ENCODE data around the gene DYNLT2.

DYNLT2 gene

DNA sequence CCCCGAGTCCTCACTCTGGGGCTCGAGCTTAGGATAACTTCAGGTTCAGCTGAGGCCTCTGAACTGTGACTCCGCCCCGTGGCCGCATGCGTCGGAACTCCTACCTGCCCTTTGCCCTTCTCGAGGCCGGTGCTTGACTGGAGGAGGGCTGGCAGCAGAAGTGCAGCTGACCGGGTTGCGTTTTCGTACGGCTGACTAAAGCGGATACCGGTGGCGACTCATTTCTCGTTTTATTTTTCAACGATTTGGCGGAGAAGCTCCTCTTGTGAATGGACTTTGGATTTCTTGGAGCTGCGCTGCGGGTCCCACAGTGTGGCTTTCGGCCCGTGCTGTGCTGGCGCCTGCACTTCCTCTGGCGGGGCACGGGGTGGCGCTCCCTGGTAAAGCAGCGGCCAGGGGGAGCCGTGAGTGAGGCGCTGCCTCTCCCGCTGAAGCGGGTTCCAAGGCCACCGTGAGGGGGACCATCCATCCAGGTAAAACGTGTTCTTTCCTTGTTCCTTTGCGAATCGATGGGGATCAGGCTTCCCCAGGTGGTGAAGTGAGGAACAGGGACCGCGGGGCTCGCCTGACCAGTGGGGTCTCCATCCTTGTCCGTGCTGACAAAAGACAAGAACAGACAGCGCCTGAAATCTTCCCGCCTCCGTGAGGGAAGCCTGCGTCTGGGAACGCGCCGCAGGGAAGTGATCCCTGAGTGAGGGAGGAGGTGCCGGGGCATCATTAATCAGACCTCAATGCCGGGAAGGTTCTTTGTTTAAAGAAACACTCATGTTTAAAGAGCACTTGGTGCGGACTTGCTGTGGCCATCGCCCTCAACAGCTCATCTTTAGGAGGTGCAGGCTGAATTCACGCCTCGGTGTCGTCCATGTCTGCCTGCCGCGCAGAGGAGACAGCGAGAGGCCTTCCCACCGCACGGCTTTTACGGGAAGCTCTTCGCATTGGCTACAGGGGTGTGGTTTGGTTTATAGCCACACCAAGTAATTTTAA lies 38.9 kb upstream of the DYNLT2 start:
- Histone ChIP-seq H3K4me1 (ENCODE audit: insufficient read depth, low read length) (no peaks in the 10 kb centered on the region; the same call in 1 of the 2 replicates), H3K4me3 (ENCODE audit: low read length) (peak overlapping the region; percentile 63), H3K27ac (ENCODE audit: low read length) (no peak overlapping the region)

DNA sequence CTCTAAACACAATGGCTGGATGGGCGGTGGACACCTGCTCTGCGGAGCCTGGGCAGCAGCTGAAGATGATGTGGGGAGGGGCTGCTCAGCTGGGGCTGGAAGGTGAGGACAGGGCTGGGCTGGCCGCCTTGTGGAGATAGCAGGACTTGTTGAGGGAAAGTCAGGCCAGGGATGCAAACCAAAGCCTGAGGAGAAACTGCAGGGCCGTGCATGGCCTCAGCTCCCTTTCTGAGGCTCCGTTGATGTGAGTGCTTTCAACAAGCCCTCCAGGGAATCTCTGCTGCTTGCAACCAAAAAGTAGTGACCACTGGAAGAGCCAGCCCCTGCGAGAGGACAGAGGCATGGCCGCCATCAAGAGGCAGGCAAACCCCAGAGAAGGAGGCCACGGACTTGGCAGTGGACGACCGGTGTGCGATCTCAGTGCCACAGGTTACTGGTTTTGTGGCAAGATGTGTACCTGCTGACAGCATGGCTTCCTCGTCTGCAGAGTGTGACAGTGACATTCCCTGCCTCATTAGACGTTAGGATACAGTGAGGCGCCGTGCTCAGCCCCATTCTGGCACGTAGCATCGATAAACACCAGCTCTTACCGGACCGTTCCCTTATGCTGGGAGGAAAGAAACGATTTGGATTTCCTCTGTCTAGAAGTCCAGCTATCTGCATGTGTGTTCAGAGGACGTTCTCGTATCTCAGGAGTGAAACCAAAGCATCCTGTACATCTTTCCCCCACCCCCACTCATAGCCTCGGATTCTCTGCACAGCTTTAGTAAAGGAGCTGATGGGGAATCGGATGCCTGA lies 38.0 kb upstream of the DYNLT2 start:
- Histone ChIP-seq H3K9ac (ENCODE audit: low read depth, low read length) (no peak overlapping the region; the same call in 1 of the 2 replicates), H3K36me3 (ENCODE audit: insufficient read depth, low read depth, low read length) (no peaks in the 10 kb centered on the region), H3K9me3 (ENCODE audit: insufficient read depth, low read depth, low read length) (no peaks in the 10 kb centered on the region), H3K27ac (ENCODE audit: low read length) (no peak overlapping the region), H3K4me1 (ENCODE audit: insufficient read depth, low read length) (no peaks in the 10 kb centered on the region; the same call in 1 of the 2 replicates), H3K4me3 (ENCODE audit: low read length) (peak overlapping the region; percentile 63; the same call in 1 of the 2 replicates), H3K27me3 (ENCODE audit: insufficient read depth, low read length) (peaks cover 19% of the 10 kb centered on the region)

More for the DNA sequence above, 38.9 kb upstream of the DYNLT2 start:
- peaks cover 19% of the 10 kb centered on the region for H3K27me3 ChIP-seq (ENCODE audit: insufficient read depth, low read length)
- no peaks in the 10 kb centered on the region for H3K9me3 ChIP-seq (ENCODE audit: insufficient read depth, low read depth, low read length)
- H3K36me3 ChIP-seq (ENCODE audit: insufficient read depth, low read depth, low read length), result no peaks in the 10 kb centered on the region
- H3K9ac ChIP-seq (ENCODE audit: low read depth, low read length), result peak overlapping the region; percentile 78; the same call in 1 of the 2 replicates

DNA sequence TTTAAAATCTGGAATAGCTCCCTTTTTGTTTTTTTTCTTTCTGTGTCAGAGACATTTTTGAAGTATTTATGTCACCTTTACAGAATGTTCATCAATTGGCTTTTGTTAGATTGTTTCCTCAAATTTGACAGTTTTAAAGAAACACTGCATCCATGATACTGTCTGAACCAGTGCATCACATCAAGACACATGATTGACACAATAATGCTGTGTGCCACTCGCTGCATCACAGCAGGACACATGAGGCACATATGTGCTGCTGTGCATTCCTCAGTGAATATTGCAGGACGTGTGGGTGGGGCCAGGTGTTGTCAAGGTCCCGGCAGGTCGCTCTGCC lies 37.4 kb upstream of the DYNLT2 start:
- H3K9ac ChIP-seq (ENCODE audit: low read depth, low read length), result no peak overlapping the region
- H3K27ac ChIP-seq (ENCODE audit: low read length), result no peak overlapping the region
- peaks cover 19% of the 10 kb centered on the region for H3K27me3 ChIP-seq (ENCODE audit: insufficient read depth, low read length)
- no peak overlapping the region for H3K4me3 ChIP-seq (ENCODE audit: low read length)
- no peaks in the 10 kb centered on the region for H3K36me3 ChIP-seq (ENCODE audit: insufficient read depth, low read depth, low read length)
- H3K4me1 ChIP-seq (ENCODE audit: insufficient read depth, low read length), result no peaks in the 10 kb centered on the region; the same call in 1 of the 2 replicates
- no peaks in the 10 kb centered on the region for H3K9me3 ChIP-seq (ENCODE audit: insufficient read depth, low read depth, low read length)

DNA sequence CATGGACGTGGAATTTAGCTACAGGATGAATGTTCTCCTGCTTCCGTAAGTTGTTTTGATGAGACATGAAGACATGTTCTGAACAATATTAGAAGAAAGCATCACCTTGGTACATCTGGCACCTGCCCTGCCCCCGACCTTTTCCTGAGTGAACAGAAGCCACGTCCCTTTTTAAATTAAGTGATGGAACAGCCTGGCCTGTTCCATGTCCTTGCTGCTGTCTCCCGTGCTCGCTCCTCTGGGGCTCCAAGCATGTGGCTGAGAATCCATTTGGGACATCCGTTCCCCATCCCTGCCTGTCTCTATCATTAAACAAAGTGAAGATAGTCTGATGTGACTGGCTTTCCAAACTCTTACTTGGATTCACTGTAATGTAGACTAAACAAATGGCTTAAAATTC lies 36.4 kb upstream of the DYNLT2 start:
- Histone ChIP-seq H3K9ac (ENCODE audit: low read depth, low read length) (no peak overlapping the region), H3K4me1 (ENCODE audit: insufficient read depth, low read length) (no peaks in the 10 kb centered on the region; the same call in 1 of the 2 replicates), H3K9me3 (ENCODE audit: insufficient read depth, low read depth, low read length) (no peaks in the 10 kb centered on the region), H3K36me3 (ENCODE audit: insufficient read depth, low read depth, low read length) (no peaks in the 10 kb centered on the region), H3K27ac (ENCODE audit: low read length) (no peak overlapping the region), H3K27me3 (ENCODE audit: insufficient read depth, low read length) (peaks cover 19% of the 10 kb centered on the region), H3K4me3 (ENCODE audit: low read length) (no peak overlapping the region)

DNA sequence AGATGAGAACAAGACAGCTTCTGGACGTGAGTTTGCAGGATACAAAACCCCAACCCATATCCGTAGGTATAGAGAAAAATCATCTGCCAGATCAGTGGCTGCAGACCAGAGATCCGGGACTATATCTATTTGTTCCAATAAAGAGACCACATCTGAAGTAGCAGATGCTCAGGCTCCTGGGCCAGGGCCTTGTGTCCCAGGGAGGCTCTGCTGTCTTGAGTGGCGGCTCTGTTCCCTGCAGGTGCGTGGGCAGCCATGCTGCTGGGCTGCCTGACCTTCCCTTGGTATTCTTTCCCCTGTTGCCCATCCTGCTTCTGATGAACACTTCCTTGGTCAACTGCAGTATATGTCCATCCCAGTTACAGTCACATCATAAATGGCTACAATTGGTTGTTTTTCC lies 35.0 kb upstream of the DYNLT2 start:
- no peak overlapping the region for H3K9ac ChIP-seq (ENCODE audit: low read depth, low read length)
- no peaks in the 10 kb centered on the region; the same call in 1 of the 2 replicates for H3K4me1 ChIP-seq (ENCODE audit: insufficient read depth, low read length)
- H3K4me3 ChIP-seq (ENCODE audit: low read length), result no peak overlapping the region
- H3K36me3 ChIP-seq (ENCODE audit: insufficient read depth, low read depth, low read length), result no peaks in the 10 kb centered on the region
- H3K27ac ChIP-seq (ENCODE audit: low read length), result no peak overlapping the region
- no peaks in the 10 kb centered on the region for H3K9me3 ChIP-seq (ENCODE audit: insufficient read depth, low read depth, low read length)
- H3K27me3 ChIP-seq (ENCODE audit: insufficient read depth, low read length), result peaks cover 18% of the 10 kb centered on the region

DNA sequence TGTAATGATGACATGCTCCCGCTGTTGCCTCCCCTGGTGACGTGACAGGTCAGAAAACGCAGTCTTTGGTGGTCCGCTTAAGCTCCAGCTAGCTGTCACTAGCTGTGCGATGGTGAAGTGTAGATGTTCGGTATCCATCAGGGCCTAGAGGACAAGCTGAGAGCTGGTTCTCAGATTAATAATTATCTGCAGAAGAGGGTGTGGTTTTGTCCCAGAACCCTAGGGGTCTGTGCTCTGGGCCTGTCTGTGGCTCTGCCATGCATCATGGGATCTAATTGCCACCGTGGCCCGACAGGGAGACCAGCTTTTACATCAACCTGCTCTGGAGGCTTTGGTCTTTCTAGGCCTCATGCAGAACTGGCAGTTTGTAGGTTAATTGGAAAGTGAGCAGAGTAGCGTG lies 34.2 kb upstream of the DYNLT2 start:
- Histone ChIP-seq H3K9ac (ENCODE audit: low read depth, low read length) (no peak overlapping the region), H3K36me3 (ENCODE audit: insufficient read depth, low read depth, low read length) (no peaks in the 10 kb centered on the region), H3K27me3 (ENCODE audit: insufficient read depth, low read length) (peaks cover 10% of the 10 kb centered on the region), H3K27ac (ENCODE audit: low read length) (no peak overlapping the region), H3K4me1 (ENCODE audit: insufficient read depth, low read length) (no peaks in the 10 kb centered on the region; the same call in 1 of the 2 replicates), H3K9me3 (ENCODE audit: insufficient read depth, low read depth, low read length) (no peaks in the 10 kb centered on the region), H3K4me3 (ENCODE audit: low read length) (no peak overlapping the region)

DNA sequence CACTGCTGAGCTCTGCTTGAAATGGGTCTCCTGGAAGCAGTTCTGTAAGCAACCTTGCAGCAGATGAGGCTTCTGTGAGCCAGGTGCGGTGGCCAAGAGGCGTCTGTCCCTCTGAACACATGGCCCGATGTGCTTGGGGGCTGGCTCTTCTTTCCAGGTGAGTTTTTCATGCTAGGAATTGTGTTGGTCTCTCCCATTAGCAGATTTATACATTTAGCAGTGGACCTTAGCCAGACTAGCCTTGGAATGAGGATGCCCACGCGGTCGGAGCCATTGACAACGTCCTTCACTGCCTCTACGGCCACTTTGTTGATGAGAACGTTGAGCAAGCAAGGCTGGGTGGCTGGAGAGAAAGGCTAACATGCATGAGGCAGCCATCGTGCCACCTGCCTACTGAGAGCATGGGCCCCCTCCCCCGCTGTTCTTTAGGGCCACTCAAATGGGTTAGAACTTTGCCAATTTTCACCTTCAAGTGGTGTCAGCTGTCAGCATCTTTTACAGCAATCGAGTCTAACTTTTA lies 33.5 kb upstream of the DYNLT2 start:
- no peak overlapping the region for H3K27ac ChIP-seq (ENCODE audit: low read length)
- no peaks in the 10 kb centered on the region for H3K36me3 ChIP-seq (ENCODE audit: insufficient read depth, low read depth, low read length)
- no peaks in the 10 kb centered on the region for H3K9me3 ChIP-seq (ENCODE audit: insufficient read depth, low read depth, low read length)
- no peaks in the 10 kb centered on the region for H3K4me1 ChIP-seq (ENCODE audit: insufficient read depth, low read length)
- no peak overlapping the region for H3K9ac ChIP-seq (ENCODE audit: low read depth, low read length)
- H3K27me3 ChIP-seq (ENCODE audit: insufficient read depth, low read length), result peaks cover 7% of the 10 kb centered on the region; the same call in 1 of the 2 replicates
- H3K4me3 ChIP-seq (ENCODE audit: low read length), result no peak overlapping the region

DNA sequence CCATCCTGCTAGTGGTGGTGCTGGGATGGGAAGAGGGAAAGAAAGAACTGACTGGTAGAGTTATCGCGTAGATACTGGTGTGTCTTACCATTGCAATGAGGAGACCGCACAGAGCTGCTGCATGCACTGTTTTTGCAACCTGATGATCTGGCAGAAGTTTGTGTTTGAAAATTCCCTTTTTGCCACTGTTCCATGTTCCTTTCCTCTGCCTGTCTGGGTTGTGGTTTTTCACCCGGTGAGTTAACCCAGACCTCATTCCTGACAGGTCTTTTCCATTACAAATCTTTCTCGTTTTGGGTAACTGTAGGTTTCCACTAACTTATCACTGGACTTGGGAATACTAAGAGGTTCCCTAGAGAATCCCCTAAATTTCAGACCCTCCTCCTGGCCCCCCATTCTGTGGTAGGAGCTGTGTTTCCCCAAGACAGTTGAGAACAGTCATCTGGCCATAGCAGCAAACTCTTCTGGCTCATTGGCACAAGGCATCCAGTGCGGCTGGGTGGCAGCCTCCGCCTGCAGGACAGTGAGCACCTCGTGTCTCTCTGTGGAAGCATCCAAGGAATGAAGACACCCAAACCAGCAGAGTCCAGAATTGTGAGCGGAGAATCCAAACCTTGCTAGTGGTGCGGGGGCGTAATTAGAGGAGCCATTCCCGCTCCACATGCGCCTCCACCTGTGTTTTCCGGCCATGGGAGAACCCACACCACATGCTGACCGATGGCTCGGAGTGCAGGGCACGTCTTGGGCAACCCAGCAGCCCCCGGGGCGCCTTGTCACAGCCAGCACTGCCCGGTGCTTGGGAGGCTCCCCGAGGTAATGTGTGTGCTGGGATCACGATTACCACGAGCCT lies 32.8 kb upstream of the DYNLT2 start:
- Histone ChIP-seq H3K9ac (ENCODE audit: low read depth, low read length) (no peak overlapping the region), H3K27ac (ENCODE audit: low read length) (no peak overlapping the region), H3K36me3 (ENCODE audit: insufficient read depth, low read depth, low read length) (no peaks in the 10 kb centered on the region), H3K27me3 (ENCODE audit: insufficient read depth, low read length) (peaks cover 2% of the 10 kb centered on the region; the same call in 1 of the 2 replicates), H3K4me1 (ENCODE audit: insufficient read depth, low read length) (no peaks in the 10 kb centered on the region), H3K9me3 (ENCODE audit: insufficient read depth, low read depth, low read length) (no peaks in the 10 kb centered on the region), H3K4me3 (ENCODE audit: low read length) (no peak overlapping the region)

DNA sequence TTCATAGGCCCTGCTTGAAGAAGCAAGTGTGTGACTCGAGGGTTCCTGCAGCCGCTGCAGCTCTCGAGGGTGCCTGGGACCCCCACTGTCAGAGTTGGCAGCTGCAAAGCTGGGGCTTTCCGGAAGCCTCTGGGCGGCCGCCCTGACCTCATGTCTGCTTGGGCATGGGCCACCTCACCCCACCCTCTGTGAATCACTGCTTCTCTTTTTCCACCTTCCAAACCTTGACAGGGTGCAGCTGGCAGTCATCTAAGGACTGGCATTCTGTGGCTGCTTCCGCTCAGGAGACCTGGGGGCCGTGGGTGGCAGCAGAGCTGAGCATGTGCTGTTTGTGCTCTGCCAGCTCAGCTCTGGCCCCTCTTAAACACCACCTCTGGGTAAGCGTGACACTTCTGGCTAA lies 32.0 kb upstream of the DYNLT2 start:
- H3K4me3 ChIP-seq (ENCODE audit: low read length), result no peak overlapping the region

DNA sequence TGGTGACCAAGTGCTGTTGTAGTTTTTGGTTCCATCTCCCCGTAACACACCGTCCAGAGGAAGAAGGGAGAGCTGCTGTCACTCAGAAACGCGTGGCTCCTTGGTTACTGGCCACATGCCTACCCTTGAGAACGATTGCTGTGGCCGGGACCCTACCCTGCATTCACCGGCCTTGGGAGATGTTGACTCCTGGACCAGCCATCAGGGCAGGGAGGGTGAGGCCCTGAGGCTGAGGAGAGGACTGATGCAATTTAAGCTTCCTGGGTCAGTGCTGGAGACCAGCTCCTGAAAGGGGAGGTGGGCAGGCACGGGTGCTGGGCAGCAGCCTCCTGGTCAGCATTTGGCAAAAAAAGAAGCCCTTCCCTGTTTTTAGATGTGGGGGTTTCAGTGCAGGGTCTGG lies 31.6 kb upstream of the DYNLT2 start:
- no peaks in the 10 kb centered on the region for H3K27me3 ChIP-seq (ENCODE audit: insufficient read depth, low read length)
- H3K9me3 ChIP-seq (ENCODE audit: insufficient read depth, low read depth, low read length), result no peaks in the 10 kb centered on the region
- H3K4me3 ChIP-seq (ENCODE audit: low read length), result no peak overlapping the region
- H3K27ac ChIP-seq (ENCODE audit: low read length), result no peak overlapping the region
- no peaks in the 10 kb centered on the region; the same call in 1 of the 2 replicates for H3K36me3 ChIP-seq (ENCODE audit: insufficient read depth, low read depth, low read length)
- no peaks in the 10 kb centered on the region for H3K4me1 ChIP-seq (ENCODE audit: insufficient read depth, low read length)
- H3K9ac ChIP-seq (ENCODE audit: low read depth, low read length), result no peak overlapping the region

More for the DNA sequence above, 32.0 kb upstream of the DYNLT2 start:
- H3K4me1 ChIP-seq (ENCODE audit: insufficient read depth, low read length), result no peaks in the 10 kb centered on the region
- no peak overlapping the region for H3K27ac ChIP-seq (ENCODE audit: low read length)
- no peaks in the 10 kb centered on the region for H3K27me3 ChIP-seq (ENCODE audit: insufficient read depth, low read length)
- H3K9ac ChIP-seq (ENCODE audit: low read depth, low read length), result no peak overlapping the region
- H3K9me3 ChIP-seq (ENCODE audit: insufficient read depth, low read depth, low read length), result no peaks in the 10 kb centered on the region
- H3K36me3 ChIP-seq (ENCODE audit: insufficient read depth, low read depth, low read length), result no peaks in the 10 kb centered on the region

Measured in iPS-20b (cell line).